Stimulated activated CD8-positive, alpha-beta memory T cell treated with anti-CD3 and anti-CD28 coated beads, Interleukin-4, amount 100 ng/mL, for 48 hours (primary cell): ENCODE data around the gene DESI1.
A peak's percentile ranks its signal among the peaks of the same experiment; 100 is the strongest.
"Not testable (repeated sequence)": the region's sequence is repeated elsewhere in the genome, so short reads cannot be mapped to it uniquely, and the experiment has no call there.

Experiments
- DNase-seq: peaks from one replicate; pipeline ENCODE4 v3.0.0-alpha.2; 2020

DESI1 gene

DNA sequence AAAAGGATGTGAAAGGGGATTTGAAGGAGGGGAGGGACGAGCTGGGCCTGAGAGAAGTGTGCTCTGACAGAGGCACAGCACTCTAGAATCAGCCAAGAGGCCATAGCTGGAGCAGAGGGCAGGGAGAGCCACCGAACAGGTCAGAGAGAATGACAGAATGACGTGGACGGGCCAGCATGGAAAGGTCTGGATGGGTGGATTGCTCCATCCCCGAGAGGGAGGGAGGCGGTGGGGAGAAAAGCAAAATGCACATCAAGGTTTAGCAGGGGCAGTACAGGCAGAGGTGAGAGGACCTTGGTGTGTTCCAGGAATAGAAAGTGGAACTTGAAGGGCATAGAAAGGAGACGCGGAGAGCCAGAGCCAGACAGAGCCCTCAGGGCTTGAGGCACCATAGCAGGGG is 38.1 kb downstream of the DESI1 start:
- no peak for DNase-seq

DNA sequence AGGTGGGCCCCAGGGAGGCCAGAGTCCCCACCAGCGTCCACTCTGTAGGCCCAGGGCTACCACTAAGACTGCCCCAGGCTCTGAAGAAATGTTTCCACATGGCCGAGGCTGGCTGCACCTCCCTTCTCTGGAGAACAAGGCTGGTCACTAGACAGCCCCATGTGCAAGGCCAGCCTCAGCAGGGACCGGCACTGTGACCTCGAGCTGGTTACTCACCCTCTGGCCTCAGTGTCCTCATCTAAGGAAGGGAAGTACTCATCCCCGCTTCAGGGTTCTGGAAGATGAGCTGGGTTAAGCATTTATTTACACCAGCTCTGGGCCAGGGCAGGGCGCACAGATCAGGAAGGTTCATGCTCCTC is 40.9 kb downstream of the DESI1 start:
- DNase-seq, result no peak

DNA sequence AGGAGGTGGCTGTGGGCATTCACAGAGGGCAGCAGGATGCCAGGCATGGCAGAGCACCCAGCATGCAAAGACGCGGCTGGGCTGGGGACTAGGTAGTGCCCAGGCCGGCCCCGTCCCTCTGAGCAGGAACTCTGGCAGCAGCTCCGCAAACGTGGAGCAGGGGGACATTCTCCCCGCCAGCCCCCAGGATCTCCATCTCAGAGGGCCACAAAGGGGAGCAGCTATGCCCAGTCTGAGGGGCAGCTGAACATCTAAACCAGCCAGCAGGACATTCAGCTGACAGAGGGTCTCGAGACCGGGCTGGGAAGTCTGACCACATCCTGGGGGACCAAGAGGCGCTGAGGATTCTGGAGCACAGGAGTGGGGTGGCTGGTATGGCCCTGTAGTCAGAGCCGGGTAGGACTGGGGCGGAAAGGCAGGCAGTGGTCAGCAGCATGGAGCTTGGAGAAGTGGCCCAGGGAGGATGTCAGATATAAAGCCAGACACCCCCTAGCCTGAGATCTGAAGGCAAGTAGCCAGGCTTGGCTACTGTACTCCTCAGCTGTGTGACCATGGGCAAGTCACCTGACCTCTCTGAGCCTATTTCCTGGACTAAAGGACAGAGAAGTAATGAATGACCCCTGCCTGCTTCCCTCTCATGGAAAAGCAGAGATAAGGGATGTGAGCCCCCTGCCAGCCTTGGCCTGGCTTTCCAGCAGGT is 41.4 kb downstream of the DESI1 start:
- DNase-seq, result no peak

DNA sequence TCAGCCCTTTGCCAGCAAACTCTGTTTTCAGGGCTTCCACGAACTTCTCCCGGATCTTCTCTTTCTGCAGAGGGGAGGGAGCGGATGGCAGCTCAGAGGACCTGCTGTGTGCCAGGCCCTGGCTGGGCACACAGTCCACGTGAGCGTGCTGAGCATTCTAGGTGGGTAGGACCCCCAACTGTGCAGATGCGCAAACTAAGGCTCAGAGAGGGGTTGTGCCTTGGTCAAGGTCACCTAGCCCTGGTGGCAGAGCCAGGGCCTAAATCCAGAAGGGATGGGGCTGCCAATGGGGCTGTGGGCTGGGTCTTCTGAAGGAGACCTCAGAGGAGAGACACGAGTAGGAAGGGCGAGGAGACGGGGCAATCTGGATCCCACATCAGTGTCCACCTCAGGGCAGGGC is 42.0 kb downstream of the DESI1 start:
- DNase-seq, result no peak

DNA sequence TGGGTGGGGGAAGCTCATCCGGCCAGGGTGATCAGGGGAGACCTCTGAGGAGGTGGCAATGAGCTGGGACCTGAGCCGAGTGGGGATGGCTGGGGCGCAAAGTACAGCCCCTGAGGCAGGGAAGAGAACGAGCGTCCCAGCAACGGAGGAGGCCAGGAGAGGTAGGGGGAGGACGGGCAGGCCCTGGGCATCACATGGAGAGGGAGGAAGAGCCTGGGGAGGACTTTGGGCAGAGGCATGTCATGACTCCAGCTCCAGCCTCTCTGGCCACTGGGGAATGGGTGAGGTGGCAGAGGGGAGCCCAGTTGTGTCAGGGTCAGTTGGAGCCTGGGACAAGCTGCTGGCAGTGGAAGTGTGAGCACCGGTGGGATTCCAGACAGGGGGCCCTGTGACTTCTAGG is 42.7 kb downstream of the DESI1 start:
- DNase-seq, result no peak

DNA sequence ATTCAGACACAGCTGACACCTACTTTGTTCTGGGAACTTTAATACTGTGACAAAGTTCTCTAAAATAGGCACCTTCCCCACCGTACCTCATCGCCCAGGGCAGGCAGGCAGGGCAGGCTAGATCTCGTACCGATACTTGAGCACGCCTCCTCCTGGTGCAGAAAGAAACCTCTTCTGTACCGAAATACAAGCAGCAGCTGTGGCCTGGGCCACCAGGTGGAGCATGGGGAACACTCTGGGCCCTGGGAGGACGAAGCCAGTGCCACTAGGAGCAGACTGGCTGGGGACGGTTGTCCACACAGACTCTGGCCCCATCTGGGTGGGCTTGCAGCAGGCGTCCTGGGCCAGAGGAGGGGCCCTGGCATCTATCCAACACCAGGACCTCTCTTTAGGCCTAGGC is 44.0 kb downstream of the DESI1 start:
- peak; percentile 54 for DNase-seq

DNA sequence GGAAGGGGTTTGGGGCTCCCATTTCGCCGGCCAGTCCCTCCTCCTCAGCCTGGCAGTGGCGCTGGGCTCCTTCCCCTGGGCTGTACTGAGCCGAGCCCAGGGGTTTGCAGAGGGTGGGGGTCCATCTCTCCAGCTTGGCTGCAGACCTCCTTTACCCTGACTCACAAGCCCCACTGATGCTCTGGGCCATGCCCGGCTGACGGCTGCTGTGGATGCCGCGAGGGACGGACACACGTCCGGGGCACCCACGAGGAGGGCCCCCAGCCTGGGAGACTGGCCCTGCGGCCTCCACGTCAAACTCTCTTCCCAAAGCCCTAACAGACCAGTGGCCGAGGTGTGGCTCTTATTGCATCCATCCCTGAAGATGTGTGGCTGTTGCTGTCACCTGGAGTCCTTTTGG is 45.3 kb downstream of the DESI1 start:
- no peak for DNase-seq

DNA sequence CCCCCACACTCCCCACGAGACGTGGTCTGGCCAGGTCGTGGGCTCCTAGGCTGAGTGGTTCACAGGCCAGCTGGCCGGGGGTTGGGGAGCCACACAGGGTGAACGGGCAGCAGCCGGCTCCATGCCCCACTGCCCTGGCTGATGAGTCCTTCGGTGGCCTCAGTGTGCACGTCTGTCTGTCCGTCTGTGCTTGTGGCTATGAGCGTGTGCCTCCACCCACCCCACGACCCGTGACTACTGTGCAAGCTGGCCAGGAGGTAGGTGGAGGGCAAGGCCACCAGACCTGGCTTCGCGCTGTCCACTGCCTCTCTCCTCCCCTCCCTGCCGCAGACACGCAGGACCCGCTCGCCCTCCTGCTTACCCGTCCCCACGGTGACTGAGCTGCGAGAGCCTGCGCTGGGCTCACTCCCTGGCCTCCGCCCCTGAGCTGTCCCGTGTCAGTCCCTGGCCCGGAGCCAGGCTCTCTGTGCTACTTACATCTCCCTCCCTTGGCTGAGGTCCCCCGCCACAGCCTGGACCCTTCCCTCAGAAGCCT is 45.9 kb downstream of the DESI1 start:
- no peak for DNase-seq

DNA sequence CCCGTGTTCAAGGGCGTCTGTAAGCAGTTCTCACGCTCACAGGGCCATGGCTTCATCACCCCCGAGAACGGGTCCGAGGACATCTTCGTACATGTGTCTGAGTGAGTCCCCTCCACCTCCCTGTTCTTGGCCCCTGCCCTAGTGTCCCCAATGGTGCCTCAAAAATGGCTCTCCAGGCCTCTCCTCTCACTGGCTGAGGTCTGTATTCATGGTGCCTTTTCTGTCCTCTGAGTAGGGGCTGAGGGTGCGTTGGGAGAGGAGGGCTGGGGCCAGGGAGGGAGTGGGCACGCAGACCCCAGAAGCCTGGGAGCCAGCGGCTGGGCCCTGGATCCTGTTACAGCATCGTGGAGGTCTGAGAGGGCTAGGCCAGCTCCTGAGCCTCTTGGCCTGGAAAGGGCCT is 47.2 kb downstream of the DESI1 start:
- DNase-seq, result no peak

DNA sequence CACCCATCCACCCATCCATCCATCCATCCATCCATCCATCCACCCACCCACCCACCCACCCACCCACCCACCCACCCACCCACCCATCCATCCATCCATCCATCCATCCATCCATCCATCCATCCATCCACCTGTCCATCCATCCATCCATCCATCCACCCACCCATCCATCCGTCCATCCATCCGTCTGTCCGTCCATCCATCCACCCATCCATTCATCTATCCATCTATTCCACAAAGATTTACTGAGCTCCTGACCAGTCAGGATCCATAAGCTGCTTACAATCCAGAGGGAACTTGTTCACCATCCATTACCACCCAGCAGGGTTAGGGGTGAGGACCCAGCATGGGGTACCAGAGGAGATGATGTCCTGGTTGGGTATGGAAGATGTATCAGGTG is 48.5 kb downstream of the DESI1 start:
- DNase-seq, result not testable (repeated sequence)

DNA sequence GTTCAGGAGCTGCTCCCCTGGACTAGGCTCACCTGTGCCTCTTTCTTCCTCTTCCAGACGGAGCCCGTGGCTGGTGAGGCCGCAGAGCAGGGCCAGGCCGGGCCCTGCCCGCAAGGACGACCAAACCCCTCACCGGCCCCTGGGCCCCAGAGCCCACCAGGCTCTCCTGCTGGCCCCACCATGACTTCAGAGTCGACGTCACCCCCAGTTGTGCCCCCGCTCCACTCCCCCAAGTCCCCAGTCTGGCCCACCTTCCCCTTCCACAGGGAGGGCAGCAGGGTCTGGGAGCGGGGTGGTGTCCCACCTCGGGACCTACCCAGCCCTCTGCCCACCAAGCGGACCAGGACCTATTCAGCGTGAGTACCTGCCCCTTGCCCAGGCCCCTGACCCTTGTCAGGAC is 49.1 kb downstream of the DESI1 start:
- DNase-seq, result no peak

DNA sequence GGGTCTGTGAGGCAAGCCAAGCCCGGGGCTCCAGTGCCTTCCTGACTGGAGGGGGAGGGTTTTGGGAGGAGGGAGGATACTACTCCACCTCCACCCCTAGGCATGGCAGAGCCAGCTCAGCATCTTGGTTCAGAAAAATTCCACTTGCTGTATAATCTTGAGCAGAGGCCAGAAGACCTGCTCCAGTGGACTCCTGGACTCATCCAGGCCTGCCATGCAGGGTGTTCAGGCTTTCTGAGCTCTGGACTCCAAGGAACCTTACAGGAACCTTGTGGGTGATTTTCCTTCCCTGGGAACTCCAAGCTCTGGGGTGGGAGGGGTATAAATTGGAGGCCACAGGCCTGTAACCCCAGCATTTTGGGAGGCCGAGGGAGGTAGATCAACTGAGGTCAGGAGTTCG is 50.6 kb downstream of the DESI1 start:
- DNase-seq, result no peak

DNA sequence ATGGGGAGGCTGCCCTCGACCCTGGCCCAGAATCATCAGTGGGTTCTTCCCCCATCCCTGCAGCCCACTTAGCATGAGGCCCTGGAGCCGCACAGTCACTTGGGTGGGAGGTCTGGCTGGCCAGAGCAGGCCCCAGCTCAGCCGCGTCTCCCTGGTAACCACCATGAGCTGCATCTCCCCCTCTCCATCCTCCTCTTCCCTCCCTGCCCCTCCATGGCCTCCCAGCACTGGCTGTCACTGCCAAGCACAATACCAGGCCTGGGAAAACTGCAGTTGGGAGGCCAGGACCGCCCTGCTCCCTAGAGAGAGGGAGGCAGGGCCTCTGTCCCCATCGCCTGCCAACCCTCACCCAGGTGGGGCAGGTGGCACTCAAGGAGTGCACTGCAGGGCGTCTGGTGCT is 52.0 kb downstream of the DESI1 start:
- DNase-seq, result no peak

DNA sequence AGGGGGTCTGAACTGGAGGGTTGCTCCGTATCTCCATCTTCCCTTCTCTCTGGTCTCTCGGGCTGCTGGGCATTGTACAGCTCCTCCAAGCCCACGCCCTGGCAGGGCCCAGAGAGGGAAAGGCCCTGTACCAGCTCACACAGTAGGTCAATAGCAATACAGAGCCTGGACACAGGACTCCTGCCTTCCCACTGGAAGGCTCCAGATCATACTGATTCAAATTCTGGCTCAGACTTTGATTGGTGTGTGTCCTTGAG is 53.4 kb downstream of the DESI1 start:
- DNase-seq, result no peak

DNA sequence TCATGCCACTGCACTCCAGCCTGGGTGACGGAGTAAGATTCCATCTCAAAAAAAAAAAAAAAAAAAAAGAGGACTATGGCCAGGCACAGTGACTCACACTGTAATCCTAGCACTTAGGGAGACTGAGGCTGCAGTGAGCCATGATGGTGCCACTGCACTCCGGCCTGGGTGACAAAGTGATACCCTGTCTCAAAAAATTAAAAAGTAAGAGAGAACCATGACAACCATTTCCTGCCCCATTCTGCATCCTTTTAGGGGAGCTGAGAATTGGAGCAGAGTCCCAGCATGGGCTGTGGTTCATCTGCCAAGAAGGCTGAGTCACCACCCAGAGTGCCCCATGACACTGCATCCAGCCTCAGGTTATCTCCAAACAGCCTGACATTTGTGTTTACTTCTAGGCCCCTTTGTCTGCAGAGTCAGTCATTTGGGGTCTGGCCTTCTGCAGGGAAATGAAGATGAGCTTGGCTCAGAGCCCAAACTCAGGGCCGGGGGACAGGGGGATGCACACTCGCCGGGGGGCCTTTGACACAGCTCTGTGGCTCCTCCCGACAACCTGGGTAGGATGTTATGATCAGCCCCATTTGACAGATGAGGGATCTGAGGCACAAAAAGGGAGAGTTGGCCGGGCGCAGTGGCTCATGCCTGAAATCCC is 55.3 kb downstream of the DESI1 start:
- DNase-seq, result peak; percentile 49

DNA sequence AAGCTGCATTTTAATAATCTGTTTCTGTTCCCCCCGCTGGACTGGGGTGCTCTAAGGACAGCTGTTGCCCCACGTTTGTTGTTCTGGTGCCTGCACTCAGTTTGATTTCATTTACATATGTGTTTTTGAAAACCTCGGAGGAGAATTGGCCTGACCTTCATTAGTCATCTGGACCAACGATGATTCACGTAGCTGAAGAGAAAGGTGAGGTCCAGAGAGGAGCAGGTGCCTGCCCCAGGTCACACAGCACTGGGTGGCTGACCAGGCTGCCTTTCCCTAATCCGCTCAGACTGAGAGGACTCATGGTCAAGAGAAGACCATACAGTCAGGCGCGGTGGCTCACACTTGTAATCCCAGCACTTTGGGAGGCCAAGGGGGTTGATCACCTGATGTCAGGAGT is 56.3 kb downstream of the DESI1 start:
- no peak for DNase-seq

DNA sequence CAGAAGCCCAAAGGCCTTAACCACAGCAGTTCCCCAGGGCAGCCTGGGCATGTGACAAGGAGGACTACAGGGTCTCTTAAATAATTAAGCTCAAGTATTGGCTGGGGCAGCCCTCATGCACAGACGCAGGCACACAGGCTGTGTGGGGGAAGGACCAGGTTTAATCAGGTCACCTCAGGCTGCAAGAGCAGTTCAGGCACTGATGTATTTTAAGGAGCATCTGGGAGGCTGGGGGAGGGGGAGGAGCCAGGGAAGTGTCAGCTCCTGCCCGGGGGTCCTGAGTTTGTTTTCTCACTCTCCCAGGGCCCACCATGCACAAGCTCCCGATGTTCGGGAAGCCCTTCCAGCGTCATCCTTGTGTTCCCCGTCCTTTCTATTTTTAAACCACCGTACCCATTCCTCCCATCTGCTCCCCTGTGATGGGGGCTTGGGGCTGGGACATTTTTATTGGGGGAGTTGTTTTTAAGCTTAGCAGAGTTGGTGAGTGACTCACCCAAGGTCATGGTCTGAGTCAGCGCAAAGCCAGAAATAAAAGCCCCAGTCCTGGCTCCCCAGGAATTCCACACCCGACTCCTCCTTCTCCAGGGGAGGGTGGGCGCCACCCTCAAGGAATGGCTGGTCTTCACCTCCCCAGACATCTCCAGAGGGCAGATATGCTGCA is 57.7 kb downstream of the DESI1 start:
- no peak for DNase-seq

DNA sequence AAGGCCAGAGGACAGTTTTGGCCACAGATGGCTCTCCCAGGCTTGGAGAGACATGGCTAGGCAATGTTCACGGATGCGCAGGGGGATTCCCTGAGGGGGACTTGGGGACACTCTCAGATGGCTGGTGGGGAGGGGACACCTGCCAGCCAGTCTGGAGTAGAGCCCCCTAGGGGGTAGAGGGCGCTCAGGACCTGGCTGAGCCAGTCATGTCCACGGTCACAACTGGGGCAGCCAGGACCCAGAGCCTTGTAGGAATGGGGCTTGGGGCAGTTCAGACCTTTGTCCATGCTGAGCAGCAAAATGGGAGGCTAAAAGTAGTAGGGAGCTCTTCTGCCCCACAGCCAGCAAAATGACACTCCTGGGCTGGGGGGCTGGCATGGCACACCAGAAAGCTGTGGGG is 58.4 kb downstream of the DESI1 start:
- no peak for DNase-seq

DNA sequence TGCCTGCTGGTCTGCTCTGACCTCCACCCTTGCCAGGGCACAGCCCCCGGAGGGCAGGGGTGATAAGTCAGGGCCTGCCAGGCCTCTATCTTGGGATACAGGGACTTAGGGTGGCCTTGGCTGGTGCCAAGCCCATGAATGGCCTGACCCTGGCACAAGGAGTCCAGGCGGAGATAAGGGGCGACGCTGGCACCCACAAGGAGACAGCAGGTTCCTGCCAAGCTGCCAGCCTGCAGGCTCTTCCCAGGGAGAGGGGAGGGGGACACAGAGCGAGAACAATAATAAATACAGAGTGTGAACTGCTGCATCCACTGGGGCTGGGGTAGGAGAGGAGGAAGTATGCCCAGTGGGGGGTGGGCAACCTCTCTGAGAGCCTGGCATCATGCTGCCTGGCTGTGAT is 59.1 kb downstream of the DESI1 start:
- DNase-seq, result no peak

DNA sequence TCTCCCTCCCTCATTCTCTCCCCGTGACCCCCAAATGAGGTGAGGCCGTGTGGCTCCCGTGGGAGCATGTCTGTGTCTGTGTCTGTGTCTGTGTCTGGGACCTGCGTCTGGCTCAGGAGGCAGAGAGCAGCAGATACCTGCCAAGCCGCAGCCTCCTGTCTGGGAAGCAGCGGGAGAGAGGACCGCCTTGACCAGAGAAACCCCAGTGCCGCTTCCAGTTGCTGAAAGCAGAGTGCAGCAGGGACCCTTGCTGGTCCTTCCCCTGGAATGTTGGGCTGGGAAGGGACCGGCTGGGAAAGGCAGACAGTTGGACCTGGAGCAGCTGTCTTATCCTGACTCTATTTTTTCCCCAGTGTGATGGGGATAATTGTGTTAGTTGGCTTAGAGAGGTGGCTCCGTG is 59.5 kb downstream of the DESI1 start:
- DNase-seq, result no peak

DNA sequence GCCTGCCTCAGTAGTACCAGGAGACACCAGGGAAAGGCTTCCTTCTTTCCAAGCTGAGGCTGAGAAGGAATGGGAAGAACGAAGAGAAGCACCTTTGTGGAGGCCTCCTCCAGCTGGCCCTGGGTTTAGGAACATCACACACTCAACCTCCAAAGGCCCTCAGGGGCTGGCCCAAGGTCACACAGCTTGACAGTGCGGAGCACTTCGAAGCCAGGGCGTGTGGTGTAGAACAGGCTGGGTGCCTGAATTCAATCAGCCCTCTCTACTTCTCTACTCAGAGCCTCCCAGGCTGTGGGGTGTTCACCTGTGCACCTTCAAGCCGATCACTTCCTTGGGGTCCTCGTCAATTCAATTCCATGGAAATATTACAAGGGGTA is 60.8 kb downstream of the DESI1 start:
- DNase-seq, result no peak

DNA sequence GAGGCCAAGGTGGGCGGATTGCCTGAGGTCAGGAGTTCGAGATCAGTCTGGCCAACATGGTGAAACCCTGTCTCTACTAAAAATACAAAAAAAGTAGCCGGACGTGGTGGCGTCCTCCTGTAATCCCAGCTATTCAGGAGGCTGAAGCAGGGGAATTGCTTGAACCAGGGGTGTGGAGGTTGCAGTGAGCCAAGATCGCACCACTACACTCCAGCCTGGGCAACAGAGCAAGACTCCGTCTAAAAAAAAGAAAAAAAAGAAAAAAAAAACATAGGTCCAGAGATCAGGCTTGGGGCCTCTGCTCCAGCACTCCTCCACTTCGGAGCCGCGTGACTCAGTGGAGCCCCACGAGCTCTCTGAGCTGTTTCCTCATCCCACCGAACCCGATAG is 62.6 kb downstream of the DESI1 start:
- not testable (repeated sequence) for DNase-seq

DNA sequence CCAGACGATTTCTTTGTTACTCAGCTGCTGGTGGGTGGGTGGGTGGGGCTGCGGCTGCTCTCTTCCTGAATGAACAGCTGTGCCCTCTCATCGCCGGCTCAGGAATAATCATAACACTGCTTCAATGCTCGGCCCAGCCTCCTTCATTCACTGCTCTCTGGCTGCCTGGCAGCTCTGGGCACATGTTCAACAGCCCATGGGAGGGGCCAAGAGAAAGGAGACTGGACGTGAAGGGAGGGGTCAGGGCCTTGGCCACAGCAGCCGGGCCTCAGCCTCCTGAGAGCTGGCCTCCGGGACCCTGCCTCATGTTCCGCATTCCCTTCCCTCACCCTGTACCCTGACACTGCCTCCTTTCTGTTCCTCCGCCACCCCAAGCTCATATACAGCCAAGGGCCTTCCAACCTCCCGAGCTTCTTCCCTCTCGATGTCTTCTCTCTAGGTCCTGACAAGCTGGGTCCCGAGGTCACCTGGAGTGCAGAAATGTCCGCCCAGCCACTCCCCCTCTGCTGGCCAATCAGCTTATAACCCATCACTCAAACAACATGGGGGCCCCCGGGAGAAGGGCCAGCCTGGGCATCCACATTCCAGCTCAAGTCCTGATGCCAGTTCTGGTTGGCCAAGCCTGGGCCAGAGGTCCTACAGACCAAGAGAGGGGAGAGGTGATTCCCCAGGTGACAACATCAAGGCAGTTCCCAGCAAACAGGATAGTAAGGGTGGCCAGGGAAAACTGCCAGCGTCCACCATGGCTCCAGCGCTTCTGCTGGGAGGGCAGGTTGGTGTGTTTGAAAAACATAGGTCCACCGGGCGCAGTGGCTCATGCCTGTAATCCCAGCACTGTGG is 63.2 kb downstream of the DESI1 start:
- DNase-seq, result no peak

DNA sequence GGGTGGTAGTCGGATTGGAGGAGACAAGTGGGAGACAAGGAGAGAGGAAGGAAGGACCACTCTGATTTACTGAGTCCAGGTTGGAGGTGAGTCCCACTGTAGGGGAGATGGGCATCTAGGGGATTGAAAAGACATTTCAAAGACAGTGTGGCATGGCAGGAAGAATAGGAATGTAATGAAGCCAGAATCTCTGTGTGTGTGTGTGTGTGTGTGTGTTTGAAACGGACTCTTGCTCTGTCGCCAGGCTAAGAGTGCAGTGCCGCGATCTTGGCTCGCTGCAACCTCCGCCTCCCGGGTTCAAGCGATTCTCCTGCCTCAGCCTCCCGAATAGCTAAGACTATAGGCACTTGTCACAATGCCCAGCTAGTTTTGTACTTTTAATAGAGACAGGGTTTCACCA is 64.3 kb downstream of the DESI1 start:
- no peak for DNase-seq
